Raji (cell line): ENCODE measurements around the gene SH3RF3.

Experiments used
- POLR2A ChIP-seq: IDR thresholded peaks from 2 replicates; pipeline ENCODE4 v1.6.1; 2011; ENCODE audit warnings: low read depth, low read length, control low read depth; ENCODE audit not compliant: insufficient read depth

SH3RF3 gene

GRCh38 chr2:109102588-109103233 lies 26.3 kb upstream of the SH3RF3 start:
- no peak for TF ChIP-seq POLR2A

- TF ChIP-seq POLR2A: no peak
Observed at GRCh38 chr2:109105113-109105512, 23.9 kb upstream of the SH3RF3 start.

- TF ChIP-seq POLR2A: no peak
Observed at GRCh38 chr2:109108740-109109139, 20.3 kb upstream of the SH3RF3 start.

GRCh38 chr2:109109342-109109741 lies 19.7 kb upstream of the SH3RF3 start:
- TF ChIP-seq POLR2A: no peak

- no peak for TF ChIP-seq POLR2A
Observed at GRCh38 chr2:109110170-109110569, 18.8 kb upstream of the SH3RF3 start.

GRCh38 chr2:109117780-109118179 lies 11.2 kb upstream of the SH3RF3 start:
- no peak for TF ChIP-seq POLR2A

GRCh38 chr2:109118321-109118720 lies 10.7 kb upstream of the SH3RF3 start:
- TF ChIP-seq POLR2A: no peak

- TF ChIP-seq POLR2A: no peak
Observed at GRCh38 chr2:109120166-109120565, 8.8 kb upstream of the SH3RF3 start.

- no peak for TF ChIP-seq POLR2A
Observed at GRCh38 chr2:109123586-109124201, 5.3 kb upstream of the SH3RF3 start.

GRCh38 chr2:109124982-109125592 lies 3.9 kb upstream of the SH3RF3 start:
- no peak for TF ChIP-seq POLR2A

GRCh38 chr2:109125593-109126500 lies 3.2 kb upstream of the SH3RF3 start:
- no peak for TF ChIP-seq POLR2A

GRCh38 chr2:109126501-109126860 lies 2.5 kb upstream of the SH3RF3 start:
- no peak for TF ChIP-seq POLR2A

- TF ChIP-seq POLR2A: no peak
Observed at GRCh38 chr2:109127556-109127955, 1.4 kb upstream of the SH3RF3 start.

GRCh38 chr2:109128048-109128615 lies 873 bp upstream of the SH3RF3 start:
- no peak for TF ChIP-seq POLR2A

- no peak for TF ChIP-seq POLR2A
Observed at GRCh38 chr2:109129356-109129920, 433 bp downstream of the SH3RF3 start.
